Thyroid gland (tissue), 4 donors: ENCODE measurements around the gene ARHGAP15. TPM values are rescaled to one million over a fixed set of nuclear protein-coding genes. Genes with fewer than 3 reads are reported as not detected.

Experiments used
- DNase-seq, 2 donors: peaks; one replicate each; pipeline ENCODE4 v3.0.0-alpha.2; 2019
- H3K27ac ChIP-seq, 3 donors: fragments of 200-600 bp; sonication (generic); 1 replicate in 2 of 3; 2 replicates in 1 of 3; pipeline ENCODE4 v1.5.1; 2016 to 2019; ENCODE audit warnings: mild to moderate bottlenecking in 1 of 3, moderate library complexity in 1 of 3
- H3K27me3 ChIP-seq: fragments of 200-600 bp; sonication (generic); one replicate; pipeline ENCODE4 v1.5.1; 2019
- H3K36me3 ChIP-seq, 2 donors: fragments of 200-600 bp; sonication (generic); one replicate each; pipeline ENCODE4 v1.5.1; 2016 to 2019
- H3K4me1 ChIP-seq, 2 donors: fragments of 200-600 bp; sonication (generic); one replicate each; pipeline ENCODE4 v1.5.1; 2017 to 2019
- H3K4me3 ChIP-seq, 3 donors: fragments of 200-600 bp; sonication (generic); replicated peaks in 1 of 3; 1 replicate in 2 of 3; 2 replicates in 1 of 3; pipeline ENCODE4 v1.5.1; 2016; ENCODE audit warnings: mild to moderate bottlenecking in 1 of 3
- H3K9me3 ChIP-seq: fragments of 200-600 bp; sonication (generic); one replicate; pipeline ENCODE4 v1.5.1; 2017
- CTCF ChIP-seq, 6 experiments: fragments of 200-600 bp in 3 of 6; fragments of 450-650 bp in 3 of 6; sonication (generic) in 3 of 6; IDR thresholded peaks; one replicate each; pipeline ENCODE4 v1.5.1; 2016 to 2019; ENCODE audit warnings: antibody characterized with exemption in 6 of 6, mild to moderate bottlenecking in 2 of 6, inconsistent platforms in 1 of 6, moderate library complexity in 1 of 6
- POLR2A ChIP-seq, 2 donors: fragments of 450-650 bp; IDR thresholded peaks; one replicate each; pipeline ENCODE4 v1.6.1; 2017; ENCODE audit warnings: antibody characterized with exemption in 2 of 2, mild to moderate bottlenecking in 2 of 2, moderate library complexity in 1 of 2
- WGBS, 2 donors: methylation state at CpG; one replicate each; pipeline ENCODE4 v1.1.5; 2017; 5-methylcytosine and 5-hydroxymethylcytosine counted together
- intact Hi-C: fragments of 100-400 bp; cut with DNase I; formaldehyde crosslinking; loops from one replicate; pipeline ENCODE4 v1.15.1; 2023
- total RNA-seq, 4 donors: library from RNA; depleted of rRNA; stranded (reverse); fragments of >200 nt; gene quantifications; one replicate each; pipeline ENCODE4 v1.2.3, GENCODE V29; 2016

Gene ARHGAP15
- total RNA-seq, 4 donors from 2014 or later, result 9.8 to 24.4 (median 11.9) TPM

- Histone ChIP-seq H3K27ac (no peak overlapping the region), H3K4me3 (no peak overlapping the region), H3K27me3 (no peaks in the 10 kb centered on the region), H3K4me1 (no peaks in the 10 kb centered on the region), H3K36me3 (no peaks in the 10 kb centered on the region), H3K9me3 (no peaks in the 10 kb centered on the region)
- DNase-seq, result no peak
- intact Hi-C loops, result no loop called here
- no peak for TF ChIP-seq CTCF (IDR thresholded peaks at IDR 0.05)
- TF ChIP-seq POLR2A (IDR thresholded peaks at IDR 0.05), result no peak
Measured at GRCh38 chr2:143297182-143297581, 168.0 kb downstream of the ARHGAP15 start.

- Histone ChIP-seq H3K36me3 (no peaks in the 10 kb centered on the region), H3K4me3 (no peak overlapping the region), H3K9me3 (no peaks in the 10 kb centered on the region), H3K27me3 (no peaks in the 10 kb centered on the region), H3K4me1 (no peaks in the 10 kb centered on the region), H3K27ac (no peak overlapping the region)
- DNase-seq, result no peak
- intact Hi-C loops, result no loop called here
- TF ChIP-seq CTCF (IDR thresholded peaks at IDR 0.05) (no peak), POLR2A (IDR thresholded peaks at IDR 0.05) (no peak)
Measured at GRCh38 chr2:143300536-143300935, 171.3 kb downstream of the ARHGAP15 start.

- DNase-seq, result no peak
- Histone ChIP-seq H3K27me3 (no peaks in the 10 kb centered on the region), H3K9me3 (no peaks in the 10 kb centered on the region), H3K27ac (no peak overlapping the region), H3K4me1 (no peaks in the 10 kb centered on the region), H3K4me3 (no peak overlapping the region), H3K36me3 (no peaks in the 10 kb centered on the region)
- intact Hi-C loops, result no loop called here
- WGBS, 2 donors, result 70 to 74% methylated on average over 2 of the region's 2 CpGs
- TF ChIP-seq POLR2A (IDR thresholded peaks at IDR 0.05), result no peak
- no peak for TF ChIP-seq CTCF (IDR thresholded peaks at IDR 0.05)
Measured at GRCh38 chr2:143311426-143311825, 182.2 kb downstream of the ARHGAP15 start.

- TF ChIP-seq CTCF (IDR thresholded peaks at IDR 0.05) (no peak), POLR2A (IDR thresholded peaks at IDR 0.05) (no peak)
- Histone ChIP-seq H3K36me3 (no peaks in the 10 kb centered on the region), H3K27ac (no peak overlapping the region), H3K4me3 (no peak overlapping the region), H3K27me3 (no peaks in the 10 kb centered on the region), H3K9me3 (no peaks in the 10 kb centered on the region), H3K4me1 (no peaks in the 10 kb centered on the region)
- 91 to 94% methylated on average over 4 of the region's 4 CpGs for WGBS, 2 donors
- no peak for DNase-seq
- intact Hi-C loops, result no loop called here
Measured at GRCh38 chr2:143312441-143312840, 183.2 kb downstream of the ARHGAP15 start.

- WGBS, 2 donors, result 91 to 96% methylated on average over 2 of the region's 2 CpGs
Measured at GRCh38 chr2:143313861-143314260, 184.6 kb downstream of the ARHGAP15 start.

More at GRCh38 chr2:143313861-143314260, 184.6 kb downstream of the ARHGAP15 start:
- TF ChIP-seq POLR2A (IDR thresholded peaks at IDR 0.05) (no peak), CTCF (IDR thresholded peaks at IDR 0.05) (no peak)
- H3K4me1 ChIP-seq, result no peaks in the 10 kb centered on the region
- intact Hi-C loops, result no loop called here
- H3K9me3 ChIP-seq, result no peaks in the 10 kb centered on the region
- H3K36me3 ChIP-seq, result no peaks in the 10 kb centered on the region
- no peak overlapping the region for H3K4me3 ChIP-seq
- no peak for DNase-seq
- H3K27ac ChIP-seq, result no peak overlapping the region
- no peaks in the 10 kb centered on the region for H3K27me3 ChIP-seq
